ENCODE results near the gene STPG3. TPM values are rescaled to one million over a fixed set of nuclear protein-coding genes. Genes with fewer than 3 reads are reported as not detected.

Gene STPG3
- total and polyA plus RNA-seq, 12 donors, result 0.25 to 3.1 (median 0.32) TPM; not detected in 9

DNA sequence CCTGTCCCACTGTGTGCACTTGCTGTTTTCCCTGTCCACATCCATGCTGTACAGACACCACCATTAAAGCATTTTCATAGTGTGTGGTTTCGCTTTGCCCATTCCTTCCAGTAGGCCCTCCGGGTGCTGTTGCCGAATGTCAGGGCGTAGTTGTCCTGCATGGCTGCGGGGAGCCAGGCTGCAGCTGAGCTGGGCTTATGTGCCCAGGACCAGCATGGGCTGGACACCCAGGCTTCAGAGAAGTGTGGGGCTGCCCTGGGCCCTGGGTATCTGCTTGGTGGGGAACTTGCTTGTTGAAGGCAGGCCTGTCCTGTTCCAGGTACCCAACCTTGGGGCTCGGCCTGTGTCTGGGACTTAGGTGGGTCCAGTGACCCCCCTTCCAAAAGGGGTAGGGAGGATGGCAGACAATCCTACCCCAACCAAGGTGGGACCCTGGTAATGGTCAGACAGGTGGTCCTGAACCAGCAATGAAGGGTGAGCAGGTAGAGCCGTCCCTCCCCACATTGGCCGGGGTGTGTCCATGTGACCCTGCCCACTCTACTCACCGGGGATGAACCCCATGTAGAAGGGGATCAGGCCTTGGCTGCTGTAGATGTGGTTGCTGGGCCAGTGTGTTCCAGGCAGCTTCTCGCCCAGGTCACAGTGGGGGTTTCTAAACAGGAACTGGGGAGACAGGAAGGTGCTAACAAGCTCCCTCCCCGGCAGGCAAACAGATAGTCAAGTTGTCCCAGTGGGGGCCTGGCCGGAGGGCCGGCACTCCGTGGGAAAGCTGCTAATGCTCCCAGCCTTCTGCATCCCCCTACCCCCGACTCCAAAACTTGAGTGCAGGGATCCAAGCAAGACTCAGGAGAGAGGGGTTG lies 7.2 kb upstream of the STPG3 start:
- Histone ChIP-seq H3K4me3 (no peak overlapping the region), H3K9me3 (replicated peaks in 1 of 3) (no peaks in the 10 kb centered on the region), H3K36me3 (replicated peaks in 1 of 2) (peaks cover 0 to 18% of the 10 kb centered on the region in 2 donors), H3K27me3 (no peaks in the 10 kb centered on the region), H3K4me1 (replicated peaks in 1 of 2) (peaks cover 7 to 33% of the 10 kb centered on the region in 2 donors), H3K27ac (no peak overlapping the region)
- WGBS, 4 donors, result 73 to 77% (median 76%) methylated on average over 12 to 15 of the region's 15 CpGs
- TF ChIP-seq POLR2A (IDR thresholded peaks at IDR 0.05) (no peak), CTCF (IDR thresholded peaks at IDR 0.05) (no peak)
- DNase-seq, result no peak
- intact Hi-C loops (cut with DNase I), result no loop called here

DNA sequence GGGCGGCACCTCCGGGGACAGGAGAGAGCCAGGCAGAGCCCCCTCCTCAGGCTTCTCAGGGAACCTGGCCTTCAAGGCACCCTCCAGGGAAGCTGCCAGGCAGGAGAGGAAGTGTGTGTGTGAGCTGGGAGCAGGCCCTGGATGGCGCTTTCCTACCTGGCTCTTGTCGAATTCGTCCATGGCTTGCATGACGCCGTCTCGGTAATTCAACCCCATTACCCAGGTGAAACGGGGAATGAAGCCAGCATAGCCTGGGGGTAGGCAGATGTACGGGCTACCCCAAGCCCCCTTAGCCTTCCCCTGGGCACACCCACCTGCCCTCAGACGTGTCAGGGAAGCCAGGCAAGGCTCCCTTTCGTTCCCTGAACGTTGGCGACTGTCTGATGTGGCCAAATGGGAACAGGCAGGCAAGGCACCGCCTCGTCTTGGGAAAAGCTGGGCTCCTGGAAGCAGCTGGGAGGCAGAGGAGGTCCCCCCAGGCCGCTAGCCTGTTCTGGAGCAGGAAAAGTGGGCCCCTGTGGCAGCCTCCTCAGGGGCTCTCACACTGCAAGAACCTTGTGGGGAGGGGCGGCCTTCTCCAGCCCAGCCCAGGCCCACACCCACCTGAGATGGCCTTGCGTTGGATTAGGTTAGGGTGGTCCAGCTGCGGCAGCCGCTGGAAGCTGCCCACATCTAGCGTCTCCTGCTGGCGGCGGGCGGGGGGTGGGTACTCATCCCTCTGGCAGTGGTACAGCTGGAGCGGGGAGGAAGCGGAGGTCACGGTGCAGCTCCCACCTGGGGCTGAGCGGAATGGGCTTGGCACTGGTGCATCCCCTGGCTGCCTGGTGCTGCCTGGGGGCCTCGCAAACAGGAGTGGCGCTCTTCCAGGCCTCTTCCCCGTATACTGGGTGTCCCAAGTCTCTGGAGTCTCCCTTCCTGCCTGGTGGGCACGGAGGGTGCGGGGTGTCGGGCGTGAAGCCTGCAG lies 6.3 kb upstream of the STPG3 start:
- Histone ChIP-seq H3K4me1 (replicated peaks in 1 of 2) (peaks cover 5 to 24% of the 10 kb centered on the region in 2 donors), H3K27ac (no peak overlapping the region), H3K9me3 (replicated peaks in 1 of 3) (no peaks in the 10 kb centered on the region), H3K4me3 (no peak overlapping the region), H3K36me3 (replicated peaks in 1 of 2) (peaks cover 0 to 18% of the 10 kb centered on the region in 2 donors), H3K27me3 (no peaks in the 10 kb centered on the region)
- intact Hi-C loops (cut with DNase I), result no loop called here
- no peak for DNase-seq
- no peak for TF ChIP-seq CTCF (IDR thresholded peaks at IDR 0.05)
- no peak for TF ChIP-seq POLR2A (IDR thresholded peaks at IDR 0.05)
- WGBS, 4 donors, result 66 to 78% (median 77%) methylated on average over 15 to 36 of the region's 36 CpGs

GRCh38 chr9:137245450-137246421 lies 5.3 kb upstream of the STPG3 start:
- no peak for DNase-seq
- intact Hi-C loops (cut with DNase I), result no loop called here
- Histone ChIP-seq H3K4me3 (no peak overlapping the region), H3K27ac (no peak overlapping the region), H3K27me3 (no peaks in the 10 kb centered on the region), H3K9me3 (replicated peaks in 1 of 3) (no peaks in the 10 kb centered on the region), H3K36me3 (replicated peaks in 1 of 2) (peaks cover 0 to 18% of the 10 kb centered on the region in 2 donors), H3K4me1 (replicated peaks in 1 of 2) (peaks cover 0 to 25% of the 10 kb centered on the region in 2 donors)
- TF ChIP-seq POLR2A (IDR thresholded peaks at IDR 0.05), result no peak
- no peak for TF ChIP-seq CTCF (IDR thresholded peaks at IDR 0.05)
- 89 to 92% (median 90%) methylated on average over 13 to 25 of the region's 25 CpGs for WGBS, 4 donors

Measured in adrenal gland (tissue), 12 donors.